Measurements from ENCODE around the gene TINAGL1. TPM values are rescaled to one million over a fixed set of nuclear protein-coding genes. Genes with fewer than 3 reads are reported as not detected.
A peak's percentile ranks its signal among the peaks of the same experiment; 100 is the strongest.

TINAGL1 gene
- total and polyA plus RNA-seq, 4 donors: 64.1 to 90.9 (median 84.2) TPM

DNA sequence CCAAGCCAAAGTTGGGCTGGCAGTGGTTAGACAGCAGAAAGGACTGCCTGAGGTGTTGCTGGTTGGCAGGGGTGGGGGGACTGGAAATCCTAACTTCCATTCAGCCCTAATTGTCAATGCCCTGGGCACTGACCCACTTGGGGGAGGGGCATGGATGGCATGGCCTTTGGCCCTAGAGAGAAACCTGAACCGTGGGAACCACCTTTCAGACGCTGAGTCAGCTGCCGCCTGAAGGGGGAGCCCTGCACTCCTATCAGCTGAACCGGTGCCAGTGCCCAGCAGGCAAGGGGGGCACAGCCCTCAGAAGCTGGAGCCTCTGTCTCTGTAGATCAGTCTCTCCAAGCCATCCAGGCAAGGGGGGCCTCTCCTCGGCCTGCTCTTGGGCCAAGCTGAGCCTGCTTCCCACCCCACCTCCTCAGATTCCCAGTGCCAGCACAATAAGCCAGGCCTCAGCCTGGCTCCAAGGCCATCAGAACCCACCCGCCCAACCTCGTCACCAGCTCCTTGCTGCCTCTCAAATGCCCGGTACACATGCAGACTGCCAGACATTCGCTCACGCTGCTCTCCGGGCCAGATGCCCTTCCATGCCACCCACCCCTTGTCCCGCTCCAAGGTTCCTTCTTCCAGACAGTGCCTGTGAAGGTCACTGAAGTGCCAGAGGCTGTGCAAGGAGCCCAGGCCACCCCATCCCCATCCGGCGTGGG is 11.6 kb downstream of the TINAGL1 start:
- Histone ChIP-seq H3K4me3 (no peak overlapping the region), H3K36me3 (ENCODE audit: control insufficient read depth in 4 of 4, insufficient read depth in 4 of 4, low read length in 4 of 4) (peaks cover 0 to 20% (median 0%) of the 10 kb centered on the region in 4 donors), H3K27ac (ENCODE audit: low read depth in 1 of 2, low read length in 1 of 2) (peak overlapping the region; percentile 89 to 95), H3K9ac (ENCODE audit: insufficient read depth in 1 of 2, low read length in 2 of 2) (no peak overlapping the region), H3K4me1 (ENCODE audit: control insufficient read depth in 5 of 5, insufficient read depth in 5 of 5, low read length in 5 of 5) (peaks cover 8 to 41% (median 16%) of the 10 kb centered on the region in 5 donors), H3K9me3 (ENCODE audit: control insufficient read depth in 4 of 4, insufficient read depth in 3 of 4, low read length in 3 of 4) (no peaks in the 10 kb centered on the region), H3K27me3 (ENCODE audit: control insufficient read depth in 3 of 3, insufficient read depth in 3 of 3, low read length in 2 of 3) (no peaks in the 10 kb centered on the region)
- no peak for ATAC-seq (ENCODE audit: insufficient read depth, low FRiP score)
- WGBS, 2 donors: 46 to 57% methylated on average over 14 of the region's 14 CpGs
- TF ChIP-seq, protein P1, sequence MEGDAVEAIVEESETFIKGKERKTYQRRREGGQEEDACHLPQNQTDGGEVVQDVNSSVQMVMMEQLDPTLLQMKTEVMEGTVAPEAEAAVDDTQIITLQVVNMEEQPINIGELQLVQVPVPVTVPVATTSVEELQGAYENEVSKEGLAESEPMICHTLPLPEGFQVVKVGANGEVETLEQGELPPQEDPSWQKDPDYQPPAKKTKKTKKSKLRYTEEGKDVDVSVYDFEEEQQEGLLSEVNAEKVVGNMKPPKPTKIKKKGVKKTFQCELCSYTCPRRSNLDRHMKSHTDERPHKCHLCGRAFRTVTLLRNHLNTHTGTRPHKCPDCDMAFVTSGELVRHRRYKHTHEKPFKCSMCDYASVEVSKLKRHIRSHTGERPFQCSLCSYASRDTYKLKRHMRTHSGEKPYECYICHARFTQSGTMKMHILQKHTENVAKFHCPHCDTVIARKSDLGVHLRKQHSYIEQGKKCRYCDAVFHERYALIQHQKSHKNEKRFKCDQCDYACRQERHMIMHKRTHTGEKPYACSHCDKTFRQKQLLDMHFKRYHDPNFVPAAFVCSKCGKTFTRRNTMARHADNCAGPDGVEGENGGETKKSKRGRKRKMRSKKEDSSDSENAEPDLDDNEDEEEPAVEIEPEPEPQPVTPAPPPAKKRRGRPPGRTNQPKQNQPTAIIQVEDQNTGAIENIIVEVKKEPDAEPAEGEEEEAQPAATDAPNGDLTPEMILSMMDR (IDR thresholded peaks at IDR 0.05; ENCODE audit: control extremely low read depth, extremely low read depth): peak; percentile 39
- peak; percentile 51 to 66 (median 60) for DNase-seq

DNA sequence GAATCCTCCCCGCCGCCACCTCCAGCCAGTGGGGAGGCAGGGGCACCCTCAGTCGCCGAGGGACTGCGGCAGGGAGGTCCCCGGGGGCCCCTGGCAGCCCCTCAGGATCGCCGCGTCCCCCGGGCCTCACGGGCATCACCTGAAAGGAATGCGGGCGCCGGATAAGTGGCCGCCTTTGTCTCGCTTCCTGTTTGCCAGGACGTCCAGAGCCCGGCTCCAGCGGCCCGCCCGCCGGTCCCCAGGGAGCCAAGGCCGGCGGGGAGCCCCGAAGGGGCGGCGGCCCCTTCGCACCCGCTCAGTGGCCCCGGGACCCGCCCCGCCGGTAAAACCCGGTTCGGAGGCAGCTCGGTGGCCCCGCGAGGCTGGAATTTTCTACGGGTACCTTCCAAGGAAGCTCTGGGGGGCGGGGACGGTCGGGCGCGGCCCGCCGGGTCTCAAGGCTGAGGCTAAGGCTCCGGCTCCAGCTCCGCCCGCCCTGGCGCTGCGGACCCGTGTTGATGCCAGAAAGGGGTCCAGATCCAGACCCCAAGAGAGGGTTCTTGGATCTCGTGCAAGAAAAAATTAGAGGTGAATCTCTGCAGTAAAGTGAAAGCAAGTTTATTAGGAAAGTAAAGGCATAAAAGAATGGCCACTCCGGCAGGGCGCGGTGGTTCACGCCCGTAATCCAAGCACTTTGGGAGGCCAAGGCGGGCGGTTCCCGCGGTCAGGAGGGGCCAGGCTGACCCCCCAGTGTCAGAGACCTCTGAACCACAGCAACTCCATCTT is 12.6 kb downstream of the TINAGL1 start:
- Histone ChIP-seq H3K4me1 (ENCODE audit: control insufficient read depth in 5 of 5, insufficient read depth in 5 of 5, low read length in 5 of 5) (peaks cover under 1 to 30% (median 9%) of the 10 kb centered on the region in 5 donors), H3K36me3 (ENCODE audit: control insufficient read depth in 4 of 4, insufficient read depth in 4 of 4, low read length in 4 of 4) (peaks cover 0 to 17% (median 0%) of the 10 kb centered on the region in 4 donors), H3K27me3 (ENCODE audit: control insufficient read depth in 3 of 3, insufficient read depth in 3 of 3, low read length in 2 of 3) (no peaks in the 10 kb centered on the region), H3K4me3 (no peak overlapping the region), H3K27ac (ENCODE audit: low read depth in 1 of 2, low read length in 1 of 2) (peak overlapping the region; percentile 89 to 95), H3K9me3 (ENCODE audit: control insufficient read depth in 4 of 4, insufficient read depth in 3 of 4, low read length in 3 of 4) (no peaks in the 10 kb centered on the region), H3K9ac (ENCODE audit: insufficient read depth in 1 of 2, low read length in 2 of 2) (no peak overlapping the region)
- 15 to 23% methylated on average over 61 to 62 of the region's 62 CpGs for WGBS, 2 donors
- ATAC-seq (ENCODE audit: insufficient read depth, low FRiP score) (no peak), DNase-seq (peak in 2 of 3 donors; percentile 68)
- TF ChIP-seq, protein P1 (IDR thresholded peaks at IDR 0.05; ENCODE audit: control extremely low read depth, extremely low read depth): no peak

DNA sequence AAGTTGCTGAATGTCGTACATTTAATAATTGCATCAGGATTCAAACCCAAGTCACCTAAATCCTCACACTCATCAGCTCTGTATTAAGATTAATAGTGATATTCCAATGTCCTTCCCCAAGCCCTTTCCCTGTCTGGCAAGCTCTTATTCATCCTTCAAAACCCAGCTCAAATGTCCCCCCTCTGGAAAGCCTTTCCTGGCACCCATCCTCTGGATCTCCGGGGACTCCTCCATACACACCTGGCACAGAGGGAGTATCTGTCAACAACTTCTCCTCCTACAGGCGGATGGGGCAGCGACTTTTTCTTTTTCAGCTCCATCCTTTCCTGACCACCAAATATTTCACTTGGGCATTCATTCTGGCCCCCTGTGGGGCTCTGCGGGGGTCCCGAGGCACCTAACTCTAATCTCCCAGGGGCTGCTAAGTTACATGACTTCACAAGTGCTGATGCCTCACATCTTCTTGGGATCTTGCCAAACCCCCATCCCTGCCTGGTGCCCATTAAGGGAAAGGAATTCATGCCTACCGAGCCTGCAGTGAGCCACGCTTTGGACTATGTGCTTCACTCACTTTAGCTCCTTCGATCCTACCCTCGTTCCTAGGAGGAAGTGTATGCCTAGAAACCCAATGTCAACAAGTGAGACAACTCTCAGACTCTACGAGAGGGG is 15.2 kb downstream of the TINAGL1 start:
- no peaks in the 10 kb centered on the region for H3K27me3 ChIP-seq (ENCODE audit: control insufficient read depth in 3 of 3, insufficient read depth in 3 of 3, low read length in 2 of 3)
- DNase-seq (peak in 1 of 3 donors; percentile 17), ATAC-seq (ENCODE audit: insufficient read depth, low FRiP score) (no peak)
- no peaks in the 10 kb centered on the region for H3K9me3 ChIP-seq (ENCODE audit: control insufficient read depth in 4 of 4, insufficient read depth in 3 of 4, low read length in 3 of 4)
- WGBS, 2 donors: 70 to 81% methylated on average over 11 of the region's 11 CpGs
- no peak overlapping the region for H3K4me3 ChIP-seq
- no peak overlapping the region for H3K9ac ChIP-seq (ENCODE audit: insufficient read depth in 1 of 2, low read length in 2 of 2)
- H3K36me3 ChIP-seq (ENCODE audit: control insufficient read depth in 4 of 4, insufficient read depth in 4 of 4, low read length in 4 of 4): peaks cover 0 to 5% (median 0%) of the 10 kb centered on the region in 4 donors
- H3K27ac ChIP-seq (ENCODE audit: low read depth in 1 of 2, low read length in 1 of 2): no peak overlapping the region
- peaks cover 0 to 17% (median 9%) of the 10 kb centered on the region in 5 donors for H3K4me1 ChIP-seq (ENCODE audit: control insufficient read depth in 5 of 5, insufficient read depth in 5 of 5, low read length in 5 of 5)
- TF ChIP-seq, protein P1 (IDR thresholded peaks at IDR 0.05; ENCODE audit: control extremely low read depth, extremely low read depth): no peak

All from lung (tissue), 12 donors.